GM12874 (cell line): ENCODE results near the gene UAP1.

Source experiments
- CTCF ChIP-seq: IDR thresholded peaks from 2 replicates; pipeline ENCODE4 v1.5.1; 2011; ENCODE audit warnings: low read depth, mild to moderate bottlenecking, control low read depth, low read length, moderate library complexity; ENCODE audit not compliant: insufficient read depth

UAP1 gene

GRCh38 chr1:162649583-162649982, 88.1 kb downstream of the UAP1 start:
- TF ChIP-seq CTCF: no peak
